Gastroesophageal sphincter (tissue), 4 donors: ENCODE measurements around the gene KLHL22. TPM values are rescaled to one million over a fixed set of nuclear protein-coding genes. Genes with fewer than 3 reads are reported as not detected.

ENCODE experiments used
- ATAC-seq: fragments of 150-250 bp; one replicate; pipeline ENCODE4 v1.9.1; 2016; ENCODE audit warnings: mild to moderate bottlenecking, moderate library complexity
- H3K27ac ChIP-seq, 4 donors: fragments of 200-600 bp; sonication (generic) in 3 of 4; 1 replicate in 3 of 4; 2 replicates in 1 of 4; pipeline ENCODE4 v1.5.1; 2016 to 2019
- H3K27me3 ChIP-seq: fragments of 200-600 bp; sonication (generic); one replicate; pipeline ENCODE4 v1.5.1; 2019
- H3K36me3 ChIP-seq, 2 donors: fragments of 200-600 bp; sonication (generic); one replicate each; pipeline ENCODE4 v1.5.1; 2019; ENCODE audit warnings: control low read depth in 1 of 2
- H3K4me1 ChIP-seq, 3 donors: fragments of 200-600 bp; sonication (generic); 1 replicate in 2 of 3; 2 replicates in 1 of 3; pipeline ENCODE4 v1.5.1; 2016 to 2019; ENCODE audit warnings: control low read depth in 2 of 3
- H3K4me3 ChIP-seq, 2 donors: fragments of 200-600 bp; sonication (generic); one replicate each; pipeline ENCODE4 v1.5.1; 2019; ENCODE audit warnings: mild to moderate bottlenecking in 1 of 2, moderate library complexity in 1 of 2
- H3K9me3 ChIP-seq, 3 donors: fragments of 200-600 bp; sonication (generic); one replicate each; pipeline ENCODE4 v1.5.1; 2017 to 2019; ENCODE audit warnings: control low read depth in 2 of 3
- EP300 ChIP-seq: sonication (generic); formaldehyde crosslinking; IDR thresholded peaks from one replicate; pipeline ENCODE4 v1.6.1; 2017; ENCODE audit warnings: antibody characterized with exemption, mild to moderate bottlenecking
- POLR2A ChIP-seq, 2 donors: fragments of 450-650 bp; IDR thresholded peaks; one replicate each; pipeline ENCODE4 v1.6.1; 2017; ENCODE audit warnings: antibody characterized with exemption in 2 of 2, mild to moderate bottlenecking in 2 of 2, moderate library complexity in 1 of 2
- POLR2AphosphoS5 ChIP-seq: sonication (generic); formaldehyde crosslinking; IDR thresholded peaks from one replicate; pipeline ENCODE4 v1.6.1; 2017; ENCODE audit warnings: antibody characterized with exemption
- WGBS, 2 donors: methylation state at CpG; one replicate each; pipeline ENCODE4 v1.1.5; 2018; ENCODE audit warnings: low coverage in 1 of 2; 5-methylcytosine and 5-hydroxymethylcytosine counted together
- total RNA-seq, 4 donors: library from RNA; depleted of rRNA; stranded (reverse); fragments of >200 nt; gene quantifications; one replicate each; pipeline ENCODE4 v1.1.0, GENCODE V29; 2016
- TF ChIP-seq, protein P1 (sequence below), 4 experiments: fragments of 200-600 bp in 2 of 4; fragments of 450-650 bp in 2 of 4; sonication (generic) in 1 of 4; IDR thresholded peaks; one replicate each; pipeline ENCODE4 v1.5.1; 2017 to 2019; ENCODE audit warnings: antibody characterized with exemption in 4 of 4, mild to moderate bottlenecking in 2 of 4, moderate library complexity in 2 of 4

Gene KLHL22
- total RNA-seq, 4 donors from 2014 or later, result 25.0 to 44.5 (median 33.9) TPM

DNA sequence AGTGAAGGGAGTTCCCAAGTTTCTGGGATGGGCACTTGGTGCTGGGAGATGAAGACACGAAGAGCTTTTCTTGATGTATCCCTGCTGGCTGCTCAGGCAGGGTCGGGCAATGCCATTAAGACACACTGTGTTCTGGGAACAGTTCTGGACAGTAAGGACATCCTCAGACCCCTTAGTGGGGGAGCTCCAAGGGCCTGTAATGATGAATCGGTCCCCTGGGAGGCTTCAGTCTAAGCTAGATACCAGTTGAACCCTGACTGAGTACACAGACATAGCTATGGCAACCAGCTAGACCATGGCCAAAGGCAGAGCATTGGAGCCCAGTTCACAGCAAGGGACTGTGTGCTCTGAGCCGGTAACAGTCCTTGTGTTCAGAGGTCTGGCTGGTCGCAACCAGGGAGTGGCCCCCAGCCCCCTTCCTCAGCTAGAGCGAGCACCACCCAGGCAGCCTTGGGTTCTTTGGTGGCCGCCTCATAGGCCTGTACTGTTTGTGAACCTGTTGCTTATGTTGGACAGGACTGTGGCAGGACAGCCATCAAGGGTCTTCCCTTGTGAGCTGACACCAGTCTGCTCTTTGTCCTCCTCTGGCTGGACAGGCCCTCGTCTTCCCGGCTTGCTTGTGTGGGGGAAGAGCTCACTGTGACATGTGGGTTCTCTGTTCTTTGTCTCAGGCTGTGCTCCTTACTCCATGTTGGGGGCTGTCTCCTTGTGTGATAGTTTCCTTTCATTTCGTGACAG, 36.8 kb upstream of the KLHL22 start:
- no peak for ATAC-seq
- WGBS, 2 donors, result 56% methylated on average over 3 of the region's 10 CpGs; no CpG with 5 or more reads in 1 of the 2 donors
- Histone ChIP-seq H3K4me3 (no peak overlapping the region), H3K27me3 (no peaks in the 10 kb centered on the region), H3K4me1 (peaks cover 4 to 82% (median 39%) of the 10 kb centered on the region in 3 donors), H3K36me3 (peaks cover 0 to 28% of the 10 kb centered on the region in 2 donors), H3K27ac (peak overlapping the region in 3 of 4 donors; percentile 70 to 87 (median 74)), H3K9me3 (no peaks in the 10 kb centered on the region)
- TF ChIP-seq EP300, result no peak
- no peak for TF ChIP-seq POLR2A (IDR thresholded peaks at IDR 0.05)
- no peak for TF ChIP-seq POLR2AphosphoS5
- TF ChIP-seq, protein P1, sequence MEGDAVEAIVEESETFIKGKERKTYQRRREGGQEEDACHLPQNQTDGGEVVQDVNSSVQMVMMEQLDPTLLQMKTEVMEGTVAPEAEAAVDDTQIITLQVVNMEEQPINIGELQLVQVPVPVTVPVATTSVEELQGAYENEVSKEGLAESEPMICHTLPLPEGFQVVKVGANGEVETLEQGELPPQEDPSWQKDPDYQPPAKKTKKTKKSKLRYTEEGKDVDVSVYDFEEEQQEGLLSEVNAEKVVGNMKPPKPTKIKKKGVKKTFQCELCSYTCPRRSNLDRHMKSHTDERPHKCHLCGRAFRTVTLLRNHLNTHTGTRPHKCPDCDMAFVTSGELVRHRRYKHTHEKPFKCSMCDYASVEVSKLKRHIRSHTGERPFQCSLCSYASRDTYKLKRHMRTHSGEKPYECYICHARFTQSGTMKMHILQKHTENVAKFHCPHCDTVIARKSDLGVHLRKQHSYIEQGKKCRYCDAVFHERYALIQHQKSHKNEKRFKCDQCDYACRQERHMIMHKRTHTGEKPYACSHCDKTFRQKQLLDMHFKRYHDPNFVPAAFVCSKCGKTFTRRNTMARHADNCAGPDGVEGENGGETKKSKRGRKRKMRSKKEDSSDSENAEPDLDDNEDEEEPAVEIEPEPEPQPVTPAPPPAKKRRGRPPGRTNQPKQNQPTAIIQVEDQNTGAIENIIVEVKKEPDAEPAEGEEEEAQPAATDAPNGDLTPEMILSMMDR (IDR thresholded peaks at IDR 0.05), result no peak

DNA sequence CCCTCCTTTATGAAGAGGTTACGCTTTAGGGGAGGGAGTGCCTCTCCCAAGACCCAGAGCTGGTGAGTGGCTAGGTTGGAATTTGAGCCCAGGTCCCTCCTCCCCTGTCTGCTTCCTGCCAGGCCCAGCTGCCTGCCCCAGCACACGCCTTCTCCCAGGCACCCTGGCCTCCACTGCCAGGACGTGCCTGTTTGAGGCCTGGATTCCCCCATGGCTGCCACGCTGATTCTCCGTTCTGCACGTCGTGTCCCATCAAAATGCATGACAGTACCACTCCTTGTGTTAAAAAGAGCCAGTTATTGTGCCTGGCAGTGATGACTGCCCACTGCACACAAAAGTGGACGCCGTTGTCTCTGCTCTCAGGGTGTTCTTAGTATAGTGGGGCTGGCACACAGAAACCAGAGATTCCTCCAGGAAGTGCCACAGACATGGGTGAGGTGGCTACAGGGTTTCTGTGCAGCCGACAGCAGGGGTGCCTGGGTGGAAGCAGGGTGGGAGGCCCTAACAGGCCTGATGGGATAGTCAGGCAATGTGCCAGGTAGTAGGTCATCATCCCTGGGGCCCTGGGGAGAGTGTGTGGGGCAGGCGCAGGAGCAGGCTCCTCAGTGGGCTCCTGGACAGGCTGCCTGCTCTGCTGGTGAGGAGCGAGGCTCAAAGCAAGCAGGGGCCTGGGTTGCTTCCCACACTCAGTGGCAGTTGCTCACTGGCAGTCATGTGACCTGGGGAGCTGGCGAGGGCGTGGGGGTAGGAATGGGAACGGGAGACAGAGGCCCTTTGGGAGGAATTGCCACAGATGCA, 36.0 kb upstream of the KLHL22 start:
- no peaks in the 10 kb centered on the region for H3K9me3 ChIP-seq
- ATAC-seq, result peak; percentile 93
- no peaks in the 10 kb centered on the region for H3K27me3 ChIP-seq
- H3K4me1 ChIP-seq, result peaks cover 4 to 82% (median 43%) of the 10 kb centered on the region in 3 donors
- H3K4me3 ChIP-seq, result no peak overlapping the region
- H3K27ac ChIP-seq, result peak overlapping the region in 3 of 4 donors; percentile 70 to 87 (median 74)
- peaks cover 0 to 23% of the 10 kb centered on the region in 2 donors for H3K36me3 ChIP-seq
- WGBS, 2 donors, result 16 to 40% methylated on average over 1 to 6 of the region's 15 CpGs
- TF ChIP-seq POLR2AphosphoS5 (no peak), EP300 (no peak), POLR2A (IDR thresholded peaks at IDR 0.05) (no peak)
- TF ChIP-seq, protein P1 (IDR thresholded peaks at IDR 0.05), result no peak

DNA sequence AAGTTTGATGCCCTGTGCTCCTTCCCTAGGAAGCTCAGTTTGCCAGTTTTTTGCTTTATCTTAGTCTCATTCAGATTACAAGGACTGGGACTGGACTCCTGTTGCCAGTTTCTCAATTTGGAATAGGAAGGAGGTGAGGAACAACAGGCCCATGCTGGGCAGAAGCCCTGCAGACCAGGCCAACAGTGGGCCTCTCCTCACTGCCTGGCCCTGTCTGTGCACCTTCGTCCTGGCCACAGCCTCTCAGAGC, 35.5 kb upstream of the KLHL22 start:
- peak overlapping the region; percentile 44 to 87 (median 72) for H3K27ac ChIP-seq
- WGBS, 2 donors, result no CpG with 5 or more reads among the region's 1 CpG
- H3K36me3 ChIP-seq, result peaks cover 0 to 22% of the 10 kb centered on the region in 2 donors
- H3K4me3 ChIP-seq, result no peak overlapping the region
- no peaks in the 10 kb centered on the region for H3K27me3 ChIP-seq
- peaks cover 4 to 82% (median 45%) of the 10 kb centered on the region in 3 donors for H3K4me1 ChIP-seq
- TF ChIP-seq, protein P1 (IDR thresholded peaks at IDR 0.05), result no peak
- ATAC-seq, result no peak
- no peaks in the 10 kb centered on the region for H3K9me3 ChIP-seq

DNA sequence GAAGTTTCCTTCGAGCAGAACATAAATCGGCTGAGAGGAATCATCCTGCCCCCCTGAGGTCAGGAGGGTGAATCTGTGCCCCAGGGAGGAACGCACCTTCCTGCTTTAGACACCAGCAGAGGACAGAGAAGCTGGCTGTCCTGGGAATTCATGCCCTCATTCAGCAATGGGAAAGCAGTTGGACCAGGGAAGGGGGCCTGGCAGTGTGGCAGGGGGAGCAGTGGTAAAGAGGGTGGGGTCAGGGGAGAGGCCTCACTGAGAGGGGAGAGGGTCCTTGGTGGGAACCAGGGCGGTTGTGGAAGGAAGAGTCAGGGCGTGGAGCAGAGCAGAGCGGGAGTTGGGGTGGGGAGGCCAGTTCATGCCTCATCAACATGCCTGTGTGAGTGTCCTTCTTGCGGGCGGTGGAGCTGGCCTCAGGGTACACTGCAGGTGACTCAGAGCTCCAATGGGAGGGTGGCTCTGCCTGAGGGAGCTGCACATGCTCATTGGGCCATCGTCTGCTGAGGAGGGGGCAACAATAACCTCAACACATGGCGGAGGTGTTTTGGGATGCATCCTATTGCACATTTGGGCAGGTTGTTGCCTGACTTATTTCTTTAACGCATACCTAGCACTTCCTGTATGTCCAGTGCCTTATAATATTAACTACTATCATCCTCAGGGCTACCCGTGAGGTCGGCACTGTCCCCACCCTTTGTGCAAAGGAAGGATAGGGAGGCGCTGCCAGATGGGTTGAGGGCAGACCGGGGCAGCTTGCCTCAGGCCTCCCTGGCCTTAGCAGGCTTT, 35.0 kb upstream of the KLHL22 start:
- 59 to 73% methylated on average over 4 to 8 of the region's 15 CpGs for WGBS, 2 donors
- peaks cover 4 to 82% (median 45%) of the 10 kb centered on the region in 3 donors for H3K4me1 ChIP-seq
- no peaks in the 10 kb centered on the region for H3K9me3 ChIP-seq
- H3K4me3 ChIP-seq, result no peak overlapping the region
- peaks cover 0 to 22% of the 10 kb centered on the region in 2 donors for H3K36me3 ChIP-seq
- no peak for TF ChIP-seq POLR2AphosphoS5
- TF ChIP-seq POLR2A (IDR thresholded peaks at IDR 0.05), result no peak
- TF ChIP-seq EP300, result no peak
- TF ChIP-seq, protein P1 (IDR thresholded peaks at IDR 0.05), result no peak
- no peaks in the 10 kb centered on the region for H3K27me3 ChIP-seq
- ATAC-seq, result no peak
- H3K27ac ChIP-seq, result peak overlapping the region; percentile 44 to 87 (median 72)
